K562 (cell line): ENCODE data around the gene EIF4E1B. TPM values are rescaled to one million over a fixed set of nuclear protein-coding genes. Genes with fewer than 3 reads are reported as not detected.

Experiments used
- ARNT ChIP-seq, 2 experiments: fragments of 450-650 bp; IDR thresholded peaks; 2 replicates each; pipeline ENCODE4 v1.6.1; 2016; ENCODE audit warnings: mild to moderate bottlenecking in 1 of 2
- DIDO1 ChIP-seq: fragments of 450-650 bp; IDR thresholded peaks from 2 replicates; pipeline ENCODE4 v1.6.1; 2016; ENCODE audit warnings: low read depth, missing biosample characterization, missing genetic modification characterization
- ILK ChIP-seq: fragments of 450-650 bp; IDR thresholded peaks from 2 replicates; pipeline ENCODE4 v1.6.1; 2016; ENCODE audit warnings: missing genetic modification characterization, low read depth, mild to moderate bottlenecking, missing compliant biosample characterization, moderate library complexity, borderline replicate concordance
- MYC ChIP-seq, 2 experiments: fragments of 250-450 bp in 1 of 2; sonication (Bioruptor Pico) in 1 of 2; IDR thresholded peaks; 2 replicates each; pipeline versions ENCODE4 v1.5.1 to v1.6.1; 2012 to 2021; ENCODE audit warnings: low read depth in 2 of 2, borderline replicate concordance in 1 of 2, improper control_type of control experiment in 1 of 2, low read length in 1 of 2, mild to moderate bottlenecking in 1 of 2, moderate library complexity in 1 of 2
- RHOXF2B ChIP-seq: fragments of 250-450 bp; sonication (Bioruptor Pico); conservative IDR thresholded peaks from 2 replicates; pipeline ENCODE4 v1.5.1; 2021
- ZNF316 ChIP-seq: fragments of 450-650 bp; IDR thresholded peaks from 2 replicates; pipeline ENCODE4 v1.6.1; 2016
- polyA plus RNA-seq, 8 experiments: library from polyadenylated mRNA; depleted of rRNA in 4 of 8; stranded (reverse) in 5 of 8; unstranded in 3 of 8; fragments of >200 nt; fragmentation: Nextera tagmentation in 2 of 8; fragmentation: Illumina TruSeq in 1 of 8; extraction: Ambion mirVana in 2 of 8; extraction: Trizol in 1 of 8; gene quantifications; 2 replicates each; pipeline versions ENCODE4 v1.2.1 to v1.2.3, GENCODE V29; 2011 to 2014; ENCODE audit warnings: inconsistent platforms in 1 of 8, missing spikeins in 1 of 8
- total RNA-seq, 7 experiments: library from RNA; depleted of rRNA in 6 of 7; stranded (reverse); fragments of >200 nt in 6 of 7; fragmentation: Illumina TruSeq in 2 of 7; extraction: Trizol in 2 of 7; gene quantifications; 2 replicates each; pipeline versions ENCODE4 v1.2.1 to v1.2.3, GENCODE V29; 2011 to 2021; ENCODE audit warnings: low replicate concordance in 1 of 7
- TF ChIP-seq, protein P1 (sequence below): sonication (generic); formaldehyde crosslinking; IDR thresholded peaks from 2 replicates; pipeline ENCODE4 v1.8.0; 2022; ENCODE audit warnings: mild to moderate bottlenecking, missing genetic modification reagents
- TF ChIP-seq, protein P2 (sequence below): conservative IDR thresholded peaks from 2 replicates; pipeline ENCODE4 v1.6.1; 2011; ENCODE audit warnings: low read depth, mild to moderate bottlenecking, low read length; ENCODE audit not compliant: control insufficient read depth
- TF ChIP-seq, protein P3 (sequence below), 2 experiments: fragments of 450-650 bp in 1 of 2; sonication (generic) in 1 of 2; formaldehyde crosslinking in 1 of 2; IDR thresholded peaks; 2 replicates each; pipeline versions ENCODE4 v1.7.1 to v1.9.0; 2016 to 2022; ENCODE audit warnings: inconsistent platforms in 1 of 2, mild to moderate bottlenecking in 1 of 2, missing genetic modification reagents in 1 of 2
- TF ChIP-seq, protein P4 (sequence below): fragments of 250-450 bp; sonication (Bioruptor Pico); IDR thresholded peaks from 2 replicates; pipeline ENCODE4 v1.5.0; 2021

Gene EIF4E1B
- total and polyA plus RNA-seq, 9 of the 15 experiments (the other 6 are each of a cell fraction or from before 2014, with no cell fraction given), result not detected

DNA sequence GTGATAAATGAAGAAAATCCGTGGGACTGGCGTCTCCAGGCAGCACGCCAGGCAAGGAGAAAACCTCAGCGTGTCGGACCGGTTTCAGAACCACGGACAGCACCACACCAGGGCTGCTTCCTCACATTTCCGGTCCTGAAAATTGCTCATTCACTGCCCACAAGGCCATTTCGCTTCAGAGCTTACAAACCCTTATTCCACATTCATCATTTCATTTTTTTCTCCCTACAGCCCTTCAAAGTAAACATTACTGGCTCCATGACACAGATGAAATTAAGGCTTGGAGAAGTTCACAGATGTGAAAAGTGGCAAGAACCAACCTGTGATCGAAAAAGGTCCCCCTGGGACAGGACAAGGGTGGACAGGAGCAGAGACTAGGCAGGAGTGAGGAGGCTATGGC is 19.0 kb upstream of the EIF4E1B start (continued):
- TF ChIP-seq, protein P1, sequence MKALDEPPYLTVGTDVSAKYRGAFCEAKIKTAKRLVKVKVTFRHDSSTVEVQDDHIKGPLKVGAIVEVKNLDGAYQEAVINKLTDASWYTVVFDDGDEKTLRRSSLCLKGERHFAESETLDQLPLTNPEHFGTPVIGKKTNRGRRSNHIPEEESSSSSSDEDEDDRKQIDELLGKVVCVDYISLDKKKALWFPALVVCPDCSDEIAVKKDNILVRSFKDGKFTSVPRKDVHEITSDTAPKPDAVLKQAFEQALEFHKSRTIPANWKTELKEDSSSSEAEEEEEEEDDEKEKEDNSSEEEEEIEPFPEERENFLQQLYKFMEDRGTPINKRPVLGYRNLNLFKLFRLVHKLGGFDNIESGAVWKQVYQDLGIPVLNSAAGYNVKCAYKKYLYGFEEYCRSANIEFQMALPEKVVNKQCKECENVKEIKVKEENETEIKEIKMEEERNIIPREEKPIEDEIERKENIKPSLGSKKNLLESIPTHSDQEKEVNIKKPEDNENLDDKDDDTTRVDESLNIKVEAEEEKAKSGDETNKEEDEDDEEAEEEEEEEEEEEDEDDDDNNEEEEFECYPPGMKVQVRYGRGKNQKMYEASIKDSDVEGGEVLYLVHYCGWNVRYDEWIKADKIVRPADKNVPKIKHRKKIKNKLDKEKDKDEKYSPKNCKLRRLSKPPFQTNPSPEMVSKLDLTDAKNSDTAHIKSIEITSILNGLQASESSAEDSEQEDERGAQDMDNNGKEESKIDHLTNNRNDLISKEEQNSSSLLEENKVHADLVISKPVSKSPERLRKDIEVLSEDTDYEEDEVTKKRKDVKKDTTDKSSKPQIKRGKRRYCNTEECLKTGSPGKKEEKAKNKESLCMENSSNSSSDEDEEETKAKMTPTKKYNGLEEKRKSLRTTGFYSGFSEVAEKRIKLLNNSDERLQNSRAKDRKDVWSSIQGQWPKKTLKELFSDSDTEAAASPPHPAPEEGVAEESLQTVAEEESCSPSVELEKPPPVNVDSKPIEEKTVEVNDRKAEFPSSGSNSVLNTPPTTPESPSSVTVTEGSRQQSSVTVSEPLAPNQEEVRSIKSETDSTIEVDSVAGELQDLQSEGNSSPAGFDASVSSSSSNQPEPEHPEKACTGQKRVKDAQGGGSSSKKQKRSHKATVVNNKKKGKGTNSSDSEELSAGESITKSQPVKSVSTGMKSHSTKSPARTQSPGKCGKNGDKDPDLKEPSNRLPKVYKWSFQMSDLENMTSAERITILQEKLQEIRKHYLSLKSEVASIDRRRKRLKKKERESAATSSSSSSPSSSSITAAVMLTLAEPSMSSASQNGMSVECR (CRISPR knock-in tag), result peak; percentile 66; the same call in 1 of the 2 replicates
- TF ChIP-seq, protein P2, sequence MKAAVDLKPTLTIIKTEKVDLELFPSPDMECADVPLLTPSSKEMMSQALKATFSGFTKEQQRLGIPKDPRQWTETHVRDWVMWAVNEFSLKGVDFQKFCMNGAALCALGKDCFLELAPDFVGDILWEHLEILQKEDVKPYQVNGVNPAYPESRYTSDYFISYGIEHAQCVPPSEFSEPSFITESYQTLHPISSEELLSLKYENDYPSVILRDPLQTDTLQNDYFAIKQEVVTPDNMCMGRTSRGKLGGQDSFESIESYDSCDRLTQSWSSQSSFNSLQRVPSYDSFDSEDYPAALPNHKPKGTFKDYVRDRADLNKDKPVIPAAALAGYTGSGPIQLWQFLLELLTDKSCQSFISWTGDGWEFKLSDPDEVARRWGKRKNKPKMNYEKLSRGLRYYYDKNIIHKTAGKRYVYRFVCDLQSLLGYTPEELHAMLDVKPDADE, result peak; percentile 83; the same call in 1 of the 2 replicates
- TF ChIP-seq, protein P3, sequence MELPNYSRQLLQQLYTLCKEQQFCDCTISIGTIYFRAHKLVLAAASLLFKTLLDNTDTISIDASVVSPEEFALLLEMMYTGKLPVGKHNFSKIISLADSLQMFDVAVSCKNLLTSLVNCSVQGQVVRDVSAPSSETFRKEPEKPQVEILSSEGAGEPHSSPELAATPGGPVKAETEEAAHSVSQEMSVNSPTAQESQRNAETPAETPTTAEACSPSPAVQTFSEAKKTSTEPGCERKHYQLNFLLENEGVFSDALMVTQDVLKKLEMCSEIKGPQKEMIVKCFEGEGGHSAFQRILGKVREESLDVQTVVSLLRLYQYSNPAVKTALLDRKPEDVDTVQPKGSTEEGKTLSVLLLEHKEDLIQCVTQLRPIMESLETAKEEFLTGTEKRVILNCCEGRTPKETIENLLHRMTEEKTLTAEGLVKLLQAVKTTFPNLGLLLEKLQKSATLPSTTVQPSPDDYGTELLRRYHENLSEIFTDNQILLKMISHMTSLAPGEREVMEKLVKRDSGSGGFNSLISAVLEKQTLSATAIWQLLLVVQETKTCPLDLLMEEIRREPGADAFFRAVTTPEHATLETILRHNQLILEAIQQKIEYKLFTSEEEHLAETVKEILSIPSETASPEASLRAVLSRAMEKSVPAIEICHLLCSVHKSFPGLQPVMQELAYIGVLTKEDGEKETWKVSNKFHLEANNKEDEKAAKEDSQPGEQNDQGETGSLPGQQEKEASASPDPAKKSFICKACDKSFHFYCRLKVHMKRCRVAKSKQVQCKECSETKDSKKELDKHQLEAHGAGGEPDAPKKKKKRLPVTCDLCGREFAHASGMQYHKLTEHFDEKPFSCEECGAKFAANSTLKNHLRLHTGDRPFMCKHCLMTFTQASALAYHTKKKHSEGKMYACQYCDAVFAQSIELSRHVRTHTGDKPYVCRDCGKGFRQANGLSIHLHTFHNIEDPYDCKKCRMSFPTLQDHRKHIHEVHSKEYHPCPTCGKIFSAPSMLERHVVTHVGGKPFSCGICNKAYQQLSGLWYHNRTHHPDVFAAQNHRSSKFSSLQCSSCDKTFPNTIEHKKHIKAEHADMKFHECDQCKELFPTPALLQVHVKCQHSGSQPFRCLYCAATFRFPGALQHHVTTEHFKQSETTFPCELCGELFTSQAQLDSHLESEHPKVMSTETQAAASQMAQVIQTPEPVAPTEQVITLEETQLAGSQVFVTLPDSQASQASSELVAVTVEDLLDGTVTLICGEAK (IDR thresholded peaks at IDR 0.05), result peak; percentile 69; the same call in 1 of the 2 replicates
- TF ChIP-seq, protein P3 (CRISPR knock-in tag; IDR thresholded peaks at IDR 0.05), result no peak
- no peak for TF ChIP-seq DIDO1 (tag)
- TF ChIP-seq MYC (IDR thresholded peaks at IDR 0.05; ENCODE audit: low read depth, low read length), result peak; percentile 13; the same call in 1 of the 2 replicates
- TF ChIP-seq MYC (CRISPR knock-in tag; IDR thresholded peaks at IDR 0.05; ENCODE audit: borderline replicate concordance, low read depth), result no peak
- TF ChIP-seq ZNF316, result 0 out of 2 replicates have a peak, but pooled peaks have one; percentile 10
- TF ChIP-seq, protein P4, sequence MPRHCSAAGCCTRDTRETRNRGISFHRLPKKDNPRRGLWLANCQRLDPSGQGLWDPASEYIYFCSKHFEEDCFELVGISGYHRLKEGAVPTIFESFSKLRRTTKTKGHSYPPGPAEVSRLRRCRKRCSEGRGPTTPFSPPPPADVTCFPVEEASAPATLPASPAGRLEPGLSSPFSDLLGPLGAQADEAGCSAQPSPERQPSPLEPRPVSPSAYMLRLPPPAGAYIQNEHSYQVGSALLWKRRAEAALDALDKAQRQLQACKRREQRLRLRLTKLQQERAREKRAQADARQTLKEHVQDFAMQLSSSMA (CRISPR knock-in tag), result no peak
- no peak for TF ChIP-seq ARNT (IDR thresholded peaks at IDR 0.05)
- TF ChIP-seq ILK (tag), result no peak
- TF ChIP-seq RHOXF2B (CRISPR knock-in tag), result no peak
